Stimulated activated CD4-positive, alpha-beta T cell treated with anti-CD3 and anti-CD28 coated beads, Interleukin-4, amount 100 ng/mL, for 24 hours (primary cell): ENCODE data around the gene SGCD.

Experiments used
- DNase-seq: peaks from one replicate; pipeline ENCODE4 v3.0.0-alpha.2; 2020

SGCD gene

GRCh38 chr5:156706631-156707030 lies 379.7 kb downstream of the SGCD start:
- no peak for DNase-seq

GRCh38 chr5:156707750-156708149 lies 380.8 kb downstream of the SGCD start:
- no peak for DNase-seq

- no peak for DNase-seq
These were observed 388.3 kb downstream of the SGCD start for GRCh38 chr5:156715287-156715686.

- DNase-seq, result no peak
These were observed 389.8 kb downstream of the SGCD start for GRCh38 chr5:156716591-156717380.

GRCh38 chr5:156718985-156719384 lies 392.0 kb downstream of the SGCD start:
- DNase-seq, result no peak

- DNase-seq, result no peak
These were observed 395.4 kb downstream of the SGCD start for GRCh38 chr5:156722358-156722757.

- DNase-seq, result no peak
These were observed 408.5 kb downstream of the SGCD start for GRCh38 chr5:156735477-156735876.

- no peak for DNase-seq
These were observed 414.6 kb downstream of the SGCD start for GRCh38 chr5:156741516-156741915.

- DNase-seq, result no peak
These were observed 426.9 kb downstream of the SGCD start for GRCh38 chr5:156753846-156754245.

GRCh38 chr5:156755421-156756087 lies 428.6 kb downstream of the SGCD start:
- no peak for DNase-seq

- no peak for DNase-seq
These were observed 431.2 kb downstream of the SGCD start for GRCh38 chr5:156758011-156758791.

GRCh38 chr5:156759156-156759555 lies 432.2 kb downstream of the SGCD start:
- no peak for DNase-seq

GRCh38 chr5:156762771-156763170 lies 435.8 kb downstream of the SGCD start:
- DNase-seq, result no peak

- no peak for DNase-seq
These were observed 437.4 kb downstream of the SGCD start for GRCh38 chr5:156764176-156764971.

- DNase-seq, result no peak
These were observed 447.3 kb downstream of the SGCD start for GRCh38 chr5:156774273-156774672.

- DNase-seq, result no peak
These were observed 451.3 kb downstream of the SGCD start for GRCh38 chr5:156778139-156778706.

- DNase-seq, result no peak
These were observed 451.8 kb downstream of the SGCD start for GRCh38 chr5:156778752-156779151.

- DNase-seq, result no peak
These were observed 452.5 kb downstream of the SGCD start for GRCh38 chr5:156779436-156779835.

- no peak for DNase-seq
These were observed 456.1 kb downstream of the SGCD start for GRCh38 chr5:156783092-156783491.

- DNase-seq, result no peak
These were observed 467.7 kb downstream of the SGCD start for GRCh38 chr5:156794687-156795086.

GRCh38 chr5:156798201-156798600 lies 471.2 kb downstream of the SGCD start:
- no peak for DNase-seq

- DNase-seq, result no peak
These were observed 472.2 kb downstream of the SGCD start for GRCh38 chr5:156799171-156799570.

GRCh38 chr5:156800929-156801328 lies 474.0 kb downstream of the SGCD start:
- DNase-seq, result no peak
